Measurements from ENCODE around the gene POU2AF3. TPM values are rescaled to one million over a fixed set of nuclear protein-coding genes. Genes with fewer than 3 reads are reported as not detected.

Gene POU2AF3
- total RNA-seq, 1 donor from 2014 or later, result 2.6 TPM

- no peak overlapping the region for H3K27ac Mint-ChIP-seq
- TF ChIP-seq CTCF (conservative IDR thresholded peaks at IDR 0.05), result no peak
- peaks cover 25% of the 10 kb centered on the region for H3K4me1 Mint-ChIP-seq (ENCODE audit: unreplicated experiment)
- H3K4me3 Mint-ChIP-seq, result no peak overlapping the region
- DNase-seq (ENCODE audit: extremely low spot score, unreplicated experiment), result no peak
- peaks cover 3% of the 10 kb centered on the region for H3K36me3 Mint-ChIP-seq
- no peaks in the 10 kb centered on the region for H3K9me3 Mint-ChIP-seq
- H3K27me3 Mint-ChIP-seq, result no peaks in the 10 kb centered on the region
These were observed 33.5 kb downstream of the POU2AF3 start for GRCh38 chr11:111331711-111332479.

GRCh38 chr11:111334532-111335502 lies 36.5 kb downstream of the POU2AF3 start:
- no peak for DNase-seq (ENCODE audit: extremely low spot score, unreplicated experiment)
- Mint-ChIP-seq H3K36me3 (peaks cover 8% of the 10 kb centered on the region), H3K9me3 (peaks cover 6% of the 10 kb centered on the region), H3K27ac (no peak overlapping the region), H3K4me1 (ENCODE audit: unreplicated experiment) (peaks cover 25% of the 10 kb centered on the region), H3K4me3 (no peak overlapping the region), H3K27me3 (no peaks in the 10 kb centered on the region)
- TF ChIP-seq CTCF (conservative IDR thresholded peaks at IDR 0.05), result no peak

GRCh38 chr11:111335549-111335948 lies 37.2 kb downstream of the POU2AF3 start:
- DNase-seq (ENCODE audit: extremely low spot score, unreplicated experiment), result no peak
- no peaks in the 10 kb centered on the region for H3K27me3 Mint-ChIP-seq
- H3K4me3 Mint-ChIP-seq, result no peak overlapping the region
- no peak overlapping the region for H3K27ac Mint-ChIP-seq
- H3K36me3 Mint-ChIP-seq, result peaks cover 8% of the 10 kb centered on the region
- no peak for TF ChIP-seq CTCF (conservative IDR thresholded peaks at IDR 0.05)
- H3K4me1 Mint-ChIP-seq (ENCODE audit: unreplicated experiment), result peaks cover 25% of the 10 kb centered on the region
- H3K9me3 Mint-ChIP-seq, result peaks cover 6% of the 10 kb centered on the region

GRCh38 chr11:111336062-111336461 lies 37.7 kb downstream of the POU2AF3 start:
- TF ChIP-seq CTCF (conservative IDR thresholded peaks at IDR 0.05), result no peak
- no peaks in the 10 kb centered on the region for H3K27me3 Mint-ChIP-seq
- peaks cover 8% of the 10 kb centered on the region for H3K36me3 Mint-ChIP-seq
- no peak overlapping the region for H3K4me3 Mint-ChIP-seq
- peaks cover 25% of the 10 kb centered on the region for H3K4me1 Mint-ChIP-seq (ENCODE audit: unreplicated experiment)
- DNase-seq (ENCODE audit: extremely low spot score, unreplicated experiment), result no peak
- peaks cover 6% of the 10 kb centered on the region for H3K9me3 Mint-ChIP-seq
- H3K27ac Mint-ChIP-seq, result no peak overlapping the region

GRCh38 chr11:111336582-111337256 lies 38.4 kb downstream of the POU2AF3 start:
- Mint-ChIP-seq H3K27ac (no peak overlapping the region), H3K4me3 (no peak overlapping the region), H3K36me3 (peaks cover 8% of the 10 kb centered on the region), H3K4me1 (ENCODE audit: unreplicated experiment) (peaks cover 25% of the 10 kb centered on the region), H3K9me3 (peaks cover 6% of the 10 kb centered on the region), H3K27me3 (no peaks in the 10 kb centered on the region)
- no peak for TF ChIP-seq CTCF (conservative IDR thresholded peaks at IDR 0.05)
- no peak for DNase-seq (ENCODE audit: extremely low spot score, unreplicated experiment)
